Measurements from ENCODE around the gene GPR157.

DNA sequence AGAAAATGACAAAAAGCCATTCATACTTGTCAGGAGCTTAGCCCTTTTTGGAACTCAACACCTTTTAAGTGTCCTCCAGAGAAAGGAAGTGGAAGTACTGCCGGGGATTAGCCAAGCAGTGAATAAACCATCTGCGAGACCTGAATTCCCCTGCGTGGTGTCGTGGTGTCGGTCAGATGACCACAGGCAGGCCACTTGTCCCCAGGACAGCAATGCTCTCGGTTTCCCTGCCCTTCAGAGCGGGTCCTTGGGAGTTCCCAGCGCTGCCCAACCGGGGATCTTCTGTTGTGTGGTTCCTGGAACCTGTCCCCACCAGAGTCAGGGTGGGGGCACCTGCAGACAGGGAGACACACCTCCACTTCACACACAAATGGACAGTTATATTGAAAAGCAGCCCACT, 9.2 kb downstream of the GPR157 start:
- TF ChIP-seq POLR2A (IDR thresholded peaks at IDR 0.05) = no peak
- TF ChIP-seq CTCF (IDR thresholded peaks at IDR 0.05) = no peak
- no peak for TF ChIP-seq EP300 (IDR thresholded peaks at IDR 0.05; ENCODE audit: low read depth)
- TF ChIP-seq POLR2AphosphoS5 (IDR thresholded peaks at IDR 0.05) = no peak

Measured in transverse colon (tissue), 4 donors.